ENCODE data around the gene SULT2B1. TPM values are rescaled to one million over a fixed set of nuclear protein-coding genes. Genes with fewer than 3 reads are reported as not detected.

Gene SULT2B1
- total and polyA plus RNA-seq, 2 donors (not counting 1 experiment from before 2014, with no cell fraction given) = 0.10 to 0.33 TPM

DNA sequence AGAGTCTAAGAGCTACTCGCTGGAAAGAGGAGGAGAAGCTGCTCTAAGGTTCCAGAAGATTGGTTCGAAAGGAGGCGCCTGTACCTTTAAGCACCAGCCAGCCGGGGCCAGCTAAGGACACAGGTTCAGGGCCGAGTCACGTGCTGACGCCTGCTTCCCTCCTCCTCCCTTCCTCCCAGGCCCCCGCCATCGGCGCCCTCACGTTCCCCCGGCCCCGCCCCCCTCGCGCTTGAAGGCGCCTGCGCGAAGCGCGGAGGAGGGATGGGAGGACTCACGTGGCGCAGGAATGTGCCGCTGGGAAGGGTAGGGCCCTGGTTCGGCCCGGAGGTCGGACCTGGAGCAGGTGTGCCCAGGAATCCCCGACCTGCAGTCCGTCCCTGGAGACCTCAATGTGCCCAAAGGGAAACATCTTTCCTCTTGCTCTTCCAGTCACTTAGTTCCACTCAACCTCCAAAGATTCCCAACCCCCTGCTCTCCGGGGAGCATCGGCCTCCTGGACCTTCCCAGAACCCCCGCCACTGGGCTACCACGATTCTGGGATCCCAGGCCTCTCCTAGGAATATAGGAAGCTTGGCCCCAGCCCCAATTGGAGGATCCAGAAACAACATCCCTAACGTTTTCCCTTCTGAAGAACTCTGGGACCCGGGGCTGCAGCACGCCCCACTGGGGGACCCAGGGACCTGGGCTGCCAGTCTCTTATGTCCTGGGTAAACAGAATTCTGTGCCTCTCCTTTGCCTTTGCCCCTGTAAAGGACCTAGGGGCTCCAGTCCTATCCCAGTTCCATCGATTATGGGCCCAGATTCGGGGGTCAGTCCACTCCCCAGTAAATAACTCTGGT lies 82.7 kb downstream of the SULT2B1 start:
- Histone ChIP-seq H3K79me2 (ENCODE audit: control insufficient read depth, insufficient read depth, low read length) (no peaks in the 10 kb centered on the region), H3K36me3 (ENCODE audit: control insufficient read depth, insufficient read depth, low read length) (no peaks in the 10 kb centered on the region), H3K9me3 (ENCODE audit: control insufficient read depth, insufficient read depth, low read depth, low read length) (no peaks in the 10 kb centered on the region), H4K20me1 (ENCODE audit: control insufficient read depth, extremely low read depth, insufficient read depth, low read length) (no peaks in the 10 kb centered on the region), H3K27ac (ENCODE audit: insufficient read depth, low read length) (peak overlapping the region; percentile 77), H3K4me3 (replicated peaks in 1 of 4; ENCODE audit: control extremely low read depth in 1 of 4, insufficient read depth in 1 of 4, low read depth in 3 of 4, low read length in 4 of 4) (peak overlapping the region; percentile 20 to 76 (median 34)), H3K4me2 (ENCODE audit: extremely low read depth, insufficient read depth, low read length) (peak overlapping the region; percentile 99), H3K4me1 (ENCODE audit: control insufficient read depth, extremely low read depth, insufficient read depth, low read length) (peaks cover 43% of the 10 kb centered on the region), H3K9ac (ENCODE audit: insufficient read depth, low read length) (peak overlapping the region; percentile 53), H2AFZ (ENCODE audit: low read length) (peak overlapping the region; percentile 80), H3K27me3 (ENCODE audit: control insufficient read depth, insufficient read depth, low read length) (no peaks in the 10 kb centered on the region)
- TF ChIP-seq EZH2 (IDR thresholded peaks at IDR 0.05; ENCODE audit: low read length, missing control alignments) = no peak
- TF ChIP-seq, protein P1, sequence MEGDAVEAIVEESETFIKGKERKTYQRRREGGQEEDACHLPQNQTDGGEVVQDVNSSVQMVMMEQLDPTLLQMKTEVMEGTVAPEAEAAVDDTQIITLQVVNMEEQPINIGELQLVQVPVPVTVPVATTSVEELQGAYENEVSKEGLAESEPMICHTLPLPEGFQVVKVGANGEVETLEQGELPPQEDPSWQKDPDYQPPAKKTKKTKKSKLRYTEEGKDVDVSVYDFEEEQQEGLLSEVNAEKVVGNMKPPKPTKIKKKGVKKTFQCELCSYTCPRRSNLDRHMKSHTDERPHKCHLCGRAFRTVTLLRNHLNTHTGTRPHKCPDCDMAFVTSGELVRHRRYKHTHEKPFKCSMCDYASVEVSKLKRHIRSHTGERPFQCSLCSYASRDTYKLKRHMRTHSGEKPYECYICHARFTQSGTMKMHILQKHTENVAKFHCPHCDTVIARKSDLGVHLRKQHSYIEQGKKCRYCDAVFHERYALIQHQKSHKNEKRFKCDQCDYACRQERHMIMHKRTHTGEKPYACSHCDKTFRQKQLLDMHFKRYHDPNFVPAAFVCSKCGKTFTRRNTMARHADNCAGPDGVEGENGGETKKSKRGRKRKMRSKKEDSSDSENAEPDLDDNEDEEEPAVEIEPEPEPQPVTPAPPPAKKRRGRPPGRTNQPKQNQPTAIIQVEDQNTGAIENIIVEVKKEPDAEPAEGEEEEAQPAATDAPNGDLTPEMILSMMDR (conservative IDR thresholded peaks at IDR 0.05 in 1 of 2, IDR thresholded peaks at IDR 0.05 in 1 of 2; ENCODE audit: low read depth in 1 of 2, low read length in 2 of 2) = no peak
- DNase-seq (ENCODE audit: low read depth in 2 of 2) = peak; percentile 90 to 95

DNA sequence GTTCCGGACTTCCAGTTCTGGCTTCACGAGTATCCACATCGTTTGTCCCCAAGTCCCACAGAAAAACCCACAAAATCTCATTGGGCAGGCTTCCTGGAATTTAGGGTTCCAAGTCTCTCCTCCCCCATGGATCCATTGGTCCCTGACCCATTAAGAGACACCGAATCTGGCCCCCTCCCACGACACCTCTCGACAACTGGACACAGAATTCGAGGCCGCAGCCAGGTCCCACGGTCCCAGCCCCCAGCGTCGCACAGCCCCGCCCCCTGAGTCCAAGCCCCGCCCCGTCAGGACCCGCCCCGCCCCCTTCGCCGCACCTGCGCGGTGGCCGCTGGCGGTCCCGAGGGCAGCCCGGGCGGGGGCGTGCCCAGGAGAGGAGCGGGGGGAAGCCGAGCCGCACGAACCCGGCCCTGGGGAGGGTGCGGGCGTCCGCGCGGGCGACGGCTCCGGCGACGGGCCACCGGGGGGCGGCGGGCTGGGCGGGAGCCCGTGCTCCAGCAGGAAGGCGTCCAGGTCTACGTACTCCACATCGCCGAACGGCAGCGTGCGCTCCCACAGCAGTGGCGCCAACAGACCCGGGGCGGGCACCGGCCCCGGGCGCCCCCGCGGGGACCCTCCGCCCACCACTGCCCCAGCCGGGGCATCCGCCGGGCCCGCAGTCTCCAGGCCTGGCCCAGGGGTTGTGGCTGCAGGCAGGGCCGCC lies 83.4 kb downstream of the SULT2B1 start:
- H3K9me3 ChIP-seq (ENCODE audit: control insufficient read depth, insufficient read depth, low read depth, low read length) = no peaks in the 10 kb centered on the region
- H3K36me3 ChIP-seq (ENCODE audit: control insufficient read depth, insufficient read depth, low read length) = no peaks in the 10 kb centered on the region
- H3K9ac ChIP-seq (ENCODE audit: insufficient read depth, low read length) = peak overlapping the region; percentile 42
- H3K4me3 ChIP-seq (replicated peaks in 1 of 4; ENCODE audit: control extremely low read depth in 1 of 4, insufficient read depth in 1 of 4, low read depth in 3 of 4, low read length in 4 of 4) = peak overlapping the region in 3 of 4 experiments; percentile 40 to 76 (median 53)
- H3K27me3 ChIP-seq (ENCODE audit: control insufficient read depth, insufficient read depth, low read length) = no peaks in the 10 kb centered on the region
- TF ChIP-seq, protein P1 (conservative IDR thresholded peaks at IDR 0.05 in 1 of 2, IDR thresholded peaks at IDR 0.05 in 1 of 2; ENCODE audit: low read depth in 1 of 2, low read length in 2 of 2) = no peak
- TF ChIP-seq EZH2 (IDR thresholded peaks at IDR 0.05; ENCODE audit: low read length, missing control alignments) = no peak
- peak overlapping the region; percentile 77 for H3K27ac ChIP-seq (ENCODE audit: insufficient read depth, low read length)
- no peak overlapping the region for H2AFZ ChIP-seq (ENCODE audit: low read length)
- no peak for DNase-seq (ENCODE audit: low read depth in 2 of 2)
- peaks cover 41% of the 10 kb centered on the region for H3K4me1 ChIP-seq (ENCODE audit: control insufficient read depth, extremely low read depth, insufficient read depth, low read length)
- no peaks in the 10 kb centered on the region for H3K79me2 ChIP-seq (ENCODE audit: control insufficient read depth, insufficient read depth, low read length)
- H3K4me2 ChIP-seq (ENCODE audit: extremely low read depth, insufficient read depth, low read length) = peak overlapping the region; percentile 87
- H4K20me1 ChIP-seq (ENCODE audit: control insufficient read depth, extremely low read depth, insufficient read depth, low read length) = no peaks in the 10 kb centered on the region

Measured in fibroblast of lung (primary cell).